ENCODE results near the gene IKBKE. TPM values are rescaled to one million over a fixed set of nuclear protein-coding genes. Genes with fewer than 3 reads are reported as not detected.

The IKBKE gene
- total RNA-seq, 2 donors from 2014 or later: 3.6 to 6.1 TPM

GRCh38 chr1:206472886-206473285 lies 2.6 kb downstream of the IKBKE start:
- H3K9me3 ChIP-seq: no peaks in the 10 kb centered on the region
- no peaks in the 10 kb centered on the region for H3K27me3 ChIP-seq (replicated peaks; ENCODE audit: insufficient read depth)
- WGBS: 70% methylated on average over 5 of the region's 5 CpGs
- intact Hi-C loops (cut with DNase I): no loop called here
- no peak for DNase-seq (ENCODE audit: low spot score)
- no peak overlapping the region for H3K4me3 ChIP-seq
- H3K4me1 ChIP-seq (replicated peaks): peaks cover 7% of the 10 kb centered on the region
- TF ChIP-seq POLR2AphosphoS5 (IDR thresholded peaks at IDR 0.05) (no peak), POLR2A (IDR thresholded peaks at IDR 0.05) (no peak)
- TF ChIP-seq, protein P1, sequence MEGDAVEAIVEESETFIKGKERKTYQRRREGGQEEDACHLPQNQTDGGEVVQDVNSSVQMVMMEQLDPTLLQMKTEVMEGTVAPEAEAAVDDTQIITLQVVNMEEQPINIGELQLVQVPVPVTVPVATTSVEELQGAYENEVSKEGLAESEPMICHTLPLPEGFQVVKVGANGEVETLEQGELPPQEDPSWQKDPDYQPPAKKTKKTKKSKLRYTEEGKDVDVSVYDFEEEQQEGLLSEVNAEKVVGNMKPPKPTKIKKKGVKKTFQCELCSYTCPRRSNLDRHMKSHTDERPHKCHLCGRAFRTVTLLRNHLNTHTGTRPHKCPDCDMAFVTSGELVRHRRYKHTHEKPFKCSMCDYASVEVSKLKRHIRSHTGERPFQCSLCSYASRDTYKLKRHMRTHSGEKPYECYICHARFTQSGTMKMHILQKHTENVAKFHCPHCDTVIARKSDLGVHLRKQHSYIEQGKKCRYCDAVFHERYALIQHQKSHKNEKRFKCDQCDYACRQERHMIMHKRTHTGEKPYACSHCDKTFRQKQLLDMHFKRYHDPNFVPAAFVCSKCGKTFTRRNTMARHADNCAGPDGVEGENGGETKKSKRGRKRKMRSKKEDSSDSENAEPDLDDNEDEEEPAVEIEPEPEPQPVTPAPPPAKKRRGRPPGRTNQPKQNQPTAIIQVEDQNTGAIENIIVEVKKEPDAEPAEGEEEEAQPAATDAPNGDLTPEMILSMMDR (IDR thresholded peaks at IDR 0.05): no peak
- no peak overlapping the region for H3K27ac ChIP-seq
- H3K36me3 ChIP-seq: no peaks in the 10 kb centered on the region

DNA sequence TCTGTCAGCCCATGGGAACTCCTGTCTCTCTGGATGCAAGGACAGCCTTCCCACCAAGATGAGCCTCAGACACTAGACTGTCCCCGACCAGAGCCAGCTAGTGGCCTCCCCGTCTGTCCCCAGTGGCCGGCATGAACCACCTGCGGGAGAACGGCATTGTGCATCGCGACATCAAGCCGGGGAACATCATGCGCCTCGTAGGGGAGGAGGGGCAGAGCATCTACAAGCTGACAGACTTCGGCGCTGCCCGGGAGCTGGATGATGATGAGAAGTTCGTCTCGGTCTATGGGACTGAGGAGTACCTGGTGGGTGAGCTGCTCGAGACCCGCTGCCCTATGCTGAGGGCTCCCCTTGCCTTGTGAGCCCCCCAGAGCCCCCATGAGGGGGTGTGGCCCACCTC lies 5.8 kb downstream of the IKBKE start:
- H3K27ac ChIP-seq: no peak overlapping the region
- no peaks in the 10 kb centered on the region for H3K36me3 ChIP-seq
- peaks cover 4% of the 10 kb centered on the region for H3K4me1 ChIP-seq (replicated peaks)
- no peaks in the 10 kb centered on the region for H3K9me3 ChIP-seq
- no peaks in the 10 kb centered on the region for H3K27me3 ChIP-seq (replicated peaks; ENCODE audit: insufficient read depth)
- no peak overlapping the region for H3K4me3 ChIP-seq
- WGBS: 91% methylated on average over 17 of the region's 17 CpGs
- no peak for DNase-seq (ENCODE audit: low spot score)
- intact Hi-C loops (cut with DNase I): no loop called here
- TF ChIP-seq POLR2AphosphoS5 (IDR thresholded peaks at IDR 0.05) (no peak), POLR2A (IDR thresholded peaks at IDR 0.05) (no peak)
- TF ChIP-seq, protein P1 (IDR thresholded peaks at IDR 0.05): no peak

GRCh38 chr1:206476591-206476990 lies 6.3 kb downstream of the IKBKE start:
- intact Hi-C loops (cut with DNase I): no loop called here
- WGBS: 95% methylated on average over 14 of the region's 14 CpGs
- H3K4me1 ChIP-seq (replicated peaks): peaks cover 4% of the 10 kb centered on the region
- H3K27me3 ChIP-seq (replicated peaks; ENCODE audit: insufficient read depth): no peaks in the 10 kb centered on the region
- H3K27ac ChIP-seq: no peak overlapping the region
- no peaks in the 10 kb centered on the region for H3K9me3 ChIP-seq
- no peaks in the 10 kb centered on the region for H3K36me3 ChIP-seq
- no peak overlapping the region for H3K4me3 ChIP-seq
- TF ChIP-seq, protein P1 (IDR thresholded peaks at IDR 0.05): no peak
- TF ChIP-seq POLR2AphosphoS5 (IDR thresholded peaks at IDR 0.05) (no peak), POLR2A (IDR thresholded peaks at IDR 0.05) (no peak)
- no peak for DNase-seq (ENCODE audit: low spot score)

GRCh38 chr1:206477110-206477509 lies 6.8 kb downstream of the IKBKE start:
- DNase-seq (ENCODE audit: low spot score): no peak
- H3K27me3 ChIP-seq (replicated peaks; ENCODE audit: insufficient read depth): no peaks in the 10 kb centered on the region
- no peaks in the 10 kb centered on the region for H3K9me3 ChIP-seq
- intact Hi-C loops (cut with DNase I): no loop called here
- WGBS: 88% methylated on average over 5 of the region's 5 CpGs
- no peaks in the 10 kb centered on the region for H3K36me3 ChIP-seq
- H3K4me3 ChIP-seq: no peak overlapping the region
- H3K27ac ChIP-seq: no peak overlapping the region
- TF ChIP-seq, protein P1 (IDR thresholded peaks at IDR 0.05): no peak
- TF ChIP-seq POLR2AphosphoS5 (IDR thresholded peaks at IDR 0.05) (no peak), POLR2A (IDR thresholded peaks at IDR 0.05) (no peak)
- H3K4me1 ChIP-seq (replicated peaks): peaks cover 4% of the 10 kb centered on the region

GRCh38 chr1:206477581-206478380 lies 7.5 kb downstream of the IKBKE start:
- Histone ChIP-seq H3K27me3 (replicated peaks; ENCODE audit: insufficient read depth) (no peaks in the 10 kb centered on the region), H3K9me3 (no peaks in the 10 kb centered on the region), H3K27ac (no peak overlapping the region), H3K4me3 (no peak overlapping the region), H3K36me3 (no peaks in the 10 kb centered on the region), H3K4me1 (replicated peaks) (peaks cover 4% of the 10 kb centered on the region)
- WGBS: 75% methylated on average over 19 of the region's 21 CpGs
- DNase-seq (ENCODE audit: low spot score): no peak
- intact Hi-C loops (cut with DNase I): no loop called here
- TF ChIP-seq, protein P1 (IDR thresholded peaks at IDR 0.05): no peak
- TF ChIP-seq POLR2A (IDR thresholded peaks at IDR 0.05) (no peak), POLR2AphosphoS5 (IDR thresholded peaks at IDR 0.05) (no peak)

Data from prostate gland (tissue), 2 donors.